ENCODE results near the gene ANXA8L1.

GRCh38 chr10:46330894-46331293 lies 44.7 kb upstream of the ANXA8L1 start:
- TF ChIP-seq, protein P1, sequence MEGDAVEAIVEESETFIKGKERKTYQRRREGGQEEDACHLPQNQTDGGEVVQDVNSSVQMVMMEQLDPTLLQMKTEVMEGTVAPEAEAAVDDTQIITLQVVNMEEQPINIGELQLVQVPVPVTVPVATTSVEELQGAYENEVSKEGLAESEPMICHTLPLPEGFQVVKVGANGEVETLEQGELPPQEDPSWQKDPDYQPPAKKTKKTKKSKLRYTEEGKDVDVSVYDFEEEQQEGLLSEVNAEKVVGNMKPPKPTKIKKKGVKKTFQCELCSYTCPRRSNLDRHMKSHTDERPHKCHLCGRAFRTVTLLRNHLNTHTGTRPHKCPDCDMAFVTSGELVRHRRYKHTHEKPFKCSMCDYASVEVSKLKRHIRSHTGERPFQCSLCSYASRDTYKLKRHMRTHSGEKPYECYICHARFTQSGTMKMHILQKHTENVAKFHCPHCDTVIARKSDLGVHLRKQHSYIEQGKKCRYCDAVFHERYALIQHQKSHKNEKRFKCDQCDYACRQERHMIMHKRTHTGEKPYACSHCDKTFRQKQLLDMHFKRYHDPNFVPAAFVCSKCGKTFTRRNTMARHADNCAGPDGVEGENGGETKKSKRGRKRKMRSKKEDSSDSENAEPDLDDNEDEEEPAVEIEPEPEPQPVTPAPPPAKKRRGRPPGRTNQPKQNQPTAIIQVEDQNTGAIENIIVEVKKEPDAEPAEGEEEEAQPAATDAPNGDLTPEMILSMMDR (IDR thresholded peaks at IDR 0.05): no peak
- TF ChIP-seq POLR2A (IDR thresholded peaks at IDR 0.05; ENCODE audit: low read length) (no peak), USF2 (IDR thresholded peaks at IDR 0.05) (no peak), MAZ (IDR thresholded peaks at IDR 0.05; ENCODE audit: borderline replicate concordance, low read depth, low read length) (no peak), CHD4 (IDR thresholded peaks at IDR 0.05; ENCODE audit: borderline replicate concordance) (no peak), BHLHE40 (IDR thresholded peaks at IDR 0.05; ENCODE audit: low read depth, low read length) (no peak), JUN (IDR thresholded peaks at IDR 0.05) (no peak)
